Body of pancreas (tissue), 4 donors: ENCODE measurements around the gene SH3PXD2A. TPM values are rescaled to one million over a fixed set of nuclear protein-coding genes. Genes with fewer than 3 reads are reported as not detected.
A peak's percentile ranks its signal among the peaks of the same experiment; 100 is the strongest.
"Not testable (repeated sequence)": the region's sequence is repeated elsewhere in the genome, so short reads cannot be mapped to it uniquely, and the experiment has no call there.

Source experiments
- ATAC-seq: fragments of 150-250 bp; one replicate; pipeline ENCODE4 v1.9.1; 2016
- DNase-seq, 4 donors: peaks; one replicate each; pipeline ENCODE4 v3.0.0-alpha.2; 2019
- H3K27ac ChIP-seq, 4 donors: fragments of 200-600 bp; sonication (generic); 1 replicate in 3 of 4; 2 replicates in 1 of 4; pipeline versions ENCODE4 v1.5.1 to v1.6.1; 2016 to 2019; ENCODE audit warnings: mild to moderate bottlenecking in 1 of 4, mixed read lengths in 1 of 4, moderate library complexity in 1 of 4
- H3K27me3 ChIP-seq, 2 donors: fragments of 200-600 bp; sonication (generic); one replicate each; pipeline ENCODE4 v1.6.0; 2016; ENCODE audit warnings: mild to moderate bottlenecking in 1 of 2
- H3K36me3 ChIP-seq, 2 donors: fragments of 200-600 bp; sonication (generic); replicated peaks in 1 of 2; 2 replicates each; pipeline ENCODE4 v1.5.1; 2016; ENCODE audit warnings: low read depth in 2 of 2; ENCODE audit not compliant: insufficient read depth in 1 of 2
- H3K4me1 ChIP-seq: fragments of 200-600 bp; sonication (generic); one replicate; pipeline ENCODE4 v1.6.0; 2016
- H3K4me3 ChIP-seq, 2 donors: fragments of 200-600 bp; sonication (generic); 1 replicate in 1 of 2; 2 replicates in 1 of 2; pipeline ENCODE4 v1.5.1; 2016 to 2019
- H3K9me3 ChIP-seq, 3 donors: fragments of 200-600 bp; sonication (generic); 1 replicate in 2 of 3; 2 replicates in 1 of 3; pipeline ENCODE4 v1.5.1; 2016
- POLR2A ChIP-seq, 3 donors: fragments of 450-650 bp; IDR thresholded peaks; one replicate each; pipeline ENCODE4 v1.6.1; 2016; ENCODE audit warnings: antibody characterized with exemption in 3 of 3, mild to moderate bottlenecking in 2 of 3
- WGBS, 2 donors: methylation state at CpG; one replicate each; pipeline ENCODE4 v1.1.5; 2017; 5-methylcytosine and 5-hydroxymethylcytosine counted together
- intact Hi-C: fragments of 100-400 bp; cut with DNase I; formaldehyde crosslinking; loops from one replicate; pipeline ENCODE4 v1.15.1; 2023
- total RNA-seq, 2 donors: library from RNA; depleted of rRNA; stranded (reverse); fragments of >200 nt; gene quantifications; one replicate each; pipeline ENCODE4 v1.1.0, GENCODE V29; 2016
- TF ChIP-seq, protein P1 (sequence below), 7 experiments: fragments of 450-650 bp in 4 of 7; fragments of 200-600 bp in 3 of 7; sonication (generic) in 3 of 7; IDR thresholded peaks; one replicate each; pipeline ENCODE4 v1.5.1; 2016 to 2019; ENCODE audit warnings: antibody characterized with exemption in 7 of 7

Gene SH3PXD2A
- total RNA-seq, 2 donors from 2014 or later = 7.3 to 9.9 TPM

GRCh38 chr10:103849212-103849877 lies 6.0 kb downstream of the SH3PXD2A start:
- DNase-seq = no peak
- H3K27ac ChIP-seq = peak overlapping the region in 2 of 4 donors; percentile 30 to 40
- intact Hi-C loops = no loop called here
- no peak for ATAC-seq
- no peaks in the 10 kb centered on the region for H3K36me3 ChIP-seq
- H3K9me3 ChIP-seq = no peaks in the 10 kb centered on the region
- no peaks in the 10 kb centered on the region for H3K27me3 ChIP-seq
- TF ChIP-seq, protein P1, sequence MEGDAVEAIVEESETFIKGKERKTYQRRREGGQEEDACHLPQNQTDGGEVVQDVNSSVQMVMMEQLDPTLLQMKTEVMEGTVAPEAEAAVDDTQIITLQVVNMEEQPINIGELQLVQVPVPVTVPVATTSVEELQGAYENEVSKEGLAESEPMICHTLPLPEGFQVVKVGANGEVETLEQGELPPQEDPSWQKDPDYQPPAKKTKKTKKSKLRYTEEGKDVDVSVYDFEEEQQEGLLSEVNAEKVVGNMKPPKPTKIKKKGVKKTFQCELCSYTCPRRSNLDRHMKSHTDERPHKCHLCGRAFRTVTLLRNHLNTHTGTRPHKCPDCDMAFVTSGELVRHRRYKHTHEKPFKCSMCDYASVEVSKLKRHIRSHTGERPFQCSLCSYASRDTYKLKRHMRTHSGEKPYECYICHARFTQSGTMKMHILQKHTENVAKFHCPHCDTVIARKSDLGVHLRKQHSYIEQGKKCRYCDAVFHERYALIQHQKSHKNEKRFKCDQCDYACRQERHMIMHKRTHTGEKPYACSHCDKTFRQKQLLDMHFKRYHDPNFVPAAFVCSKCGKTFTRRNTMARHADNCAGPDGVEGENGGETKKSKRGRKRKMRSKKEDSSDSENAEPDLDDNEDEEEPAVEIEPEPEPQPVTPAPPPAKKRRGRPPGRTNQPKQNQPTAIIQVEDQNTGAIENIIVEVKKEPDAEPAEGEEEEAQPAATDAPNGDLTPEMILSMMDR (IDR thresholded peaks at IDR 0.05) = no peak
- TF ChIP-seq POLR2A (IDR thresholded peaks at IDR 0.05) = no peak
- 73 to 81% methylated on average over 10 of the region's 10 CpGs for WGBS, 2 donors
- no peak overlapping the region for H3K4me3 ChIP-seq
- H3K4me1 ChIP-seq = peaks cover 57% of the 10 kb centered on the region

DNA sequence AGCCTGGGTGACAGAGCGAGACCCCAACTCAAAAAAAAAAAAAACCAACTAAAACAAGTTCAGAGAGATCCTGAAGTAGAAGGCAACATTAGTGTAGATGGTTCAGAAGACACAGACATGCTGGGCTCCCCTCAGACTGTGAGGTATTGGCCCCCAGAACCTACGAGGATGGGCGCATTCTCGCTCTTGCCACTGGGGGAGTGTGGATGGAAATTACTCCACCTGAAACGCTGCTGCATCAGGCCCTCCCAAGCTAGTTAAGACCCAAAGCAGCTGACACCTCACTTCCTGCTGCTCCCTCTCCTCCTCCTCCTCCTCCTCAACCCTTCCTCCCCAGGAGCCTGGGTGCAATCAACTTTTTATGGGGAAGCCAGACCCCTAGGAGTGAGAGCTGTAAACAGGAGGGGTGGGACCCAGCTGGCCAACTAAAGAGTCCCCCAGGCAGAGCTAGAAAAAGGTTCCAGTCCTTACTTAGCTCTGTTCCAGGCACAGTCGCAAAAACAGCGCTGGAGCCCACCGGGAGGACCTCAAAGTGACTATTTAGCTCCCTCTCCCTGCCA lies 7.4 kb downstream of the SH3PXD2A start:
- H3K9me3 ChIP-seq = no peaks in the 10 kb centered on the region
- no peaks in the 10 kb centered on the region for H3K27me3 ChIP-seq
- H3K4me1 ChIP-seq = peaks cover 58% of the 10 kb centered on the region
- 76 to 77% methylated on average over 5 to 8 of the region's 8 CpGs for WGBS, 2 donors
- H3K27ac ChIP-seq = no peak overlapping the region
- H3K36me3 ChIP-seq = no peaks in the 10 kb centered on the region
- ATAC-seq (no peak), DNase-seq (no peak)
- intact Hi-C loops = no loop called here
- TF ChIP-seq POLR2A (IDR thresholded peaks at IDR 0.05) = no peak
- TF ChIP-seq, protein P1 (IDR thresholded peaks at IDR 0.05) = peak in 1 of 7 experiments; percentile 3
- no peak overlapping the region for H3K4me3 ChIP-seq

DNA sequence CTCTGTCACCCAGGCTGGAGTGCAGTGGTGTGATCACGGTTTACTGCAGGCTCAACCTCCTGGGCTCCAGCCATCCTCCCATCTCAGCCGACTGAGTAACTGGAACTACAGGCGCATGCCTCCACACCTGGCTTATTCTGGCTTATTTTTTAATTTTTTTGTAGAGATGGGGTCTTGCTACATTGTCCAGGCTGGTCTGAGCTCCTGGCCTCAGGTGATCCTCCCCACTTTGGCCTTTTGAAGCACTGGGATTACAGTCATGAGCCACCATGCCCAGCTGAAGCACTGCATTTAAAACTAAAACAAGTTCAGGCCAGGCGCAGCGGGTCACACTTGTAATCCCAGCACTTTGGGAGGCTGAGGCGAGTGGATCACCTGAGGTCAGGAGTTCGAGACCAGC lies 8.0 kb downstream of the SH3PXD2A start:
- Histone ChIP-seq H3K4me1 (peaks cover 60% of the 10 kb centered on the region), H3K9me3 (no peaks in the 10 kb centered on the region), H3K36me3 (no peaks in the 10 kb centered on the region), H3K27ac (no peak overlapping the region), H3K4me3 (no peak overlapping the region), H3K27me3 (no peaks in the 10 kb centered on the region)
- ATAC-seq (no peak), DNase-seq (no peak)
- intact Hi-C loops = no loop called here
- TF ChIP-seq, protein P1 (IDR thresholded peaks at IDR 0.05) = no peak
- no peak for TF ChIP-seq POLR2A (IDR thresholded peaks at IDR 0.05)
- 81 to 88% methylated on average over 7 of the region's 7 CpGs for WGBS, 2 donors

DNA sequence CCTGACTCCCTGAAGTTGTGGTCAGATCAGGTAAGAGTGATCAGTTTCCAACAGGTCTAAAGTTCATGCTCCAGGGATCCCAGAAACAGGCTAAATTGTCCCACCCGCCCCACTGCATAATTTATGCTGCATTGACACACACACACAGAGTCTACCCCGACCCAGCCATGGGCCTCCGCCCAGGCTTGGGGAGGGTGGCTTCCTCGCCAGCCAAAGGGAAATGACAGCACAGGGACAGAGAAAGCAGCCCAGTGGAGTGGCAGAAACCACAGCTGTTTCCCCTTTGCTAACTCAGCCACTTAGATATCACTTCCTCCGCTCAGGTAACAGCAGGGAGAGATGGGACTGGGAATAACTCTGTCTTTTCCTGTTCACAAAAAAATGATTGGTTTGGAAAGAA lies 9.4 kb downstream of the SH3PXD2A start:
- Histone ChIP-seq H3K27me3 (no peaks in the 10 kb centered on the region), H3K9me3 (no peaks in the 10 kb centered on the region), H3K4me1 (peaks cover 56% of the 10 kb centered on the region), H3K27ac (peak overlapping the region in 1 of 4 donors; percentile 30), H3K36me3 (no peaks in the 10 kb centered on the region), H3K4me3 (no peak overlapping the region)
- intact Hi-C loops = no loop called here
- no peak for ATAC-seq
- WGBS, 2 donors = 76 to 78% methylated on average over 5 of the region's 5 CpGs
- peak in 1 of 4 donors; percentile 30 for DNase-seq
- TF ChIP-seq, protein P1 (IDR thresholded peaks at IDR 0.05) = no peak
- TF ChIP-seq POLR2A (IDR thresholded peaks at IDR 0.05) = no peak

DNA sequence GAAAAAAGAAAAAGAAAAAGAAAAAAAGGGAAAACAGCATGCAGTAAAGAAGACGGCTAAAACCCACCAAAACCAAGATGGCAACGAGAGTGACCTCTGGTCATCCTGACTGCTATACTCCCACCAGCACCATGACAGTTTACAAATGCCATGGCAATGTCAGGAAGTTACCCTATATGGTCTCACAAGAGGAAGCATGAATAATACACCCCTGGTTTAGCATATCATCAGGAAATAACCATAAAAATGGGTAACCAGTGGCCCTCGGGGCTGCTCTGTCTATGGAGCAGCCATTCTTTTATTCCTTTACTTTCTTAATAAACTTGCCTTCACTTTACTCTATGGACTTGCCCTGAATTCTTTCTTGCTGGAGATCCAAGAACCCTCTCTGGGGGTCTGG lies 10.0 kb downstream of the SH3PXD2A start:
- DNase-seq, H3K4me3 ChIP-seq, H3K27me3 ChIP-seq, intact Hi-C loops, H3K9me3 ChIP-seq, H3K36me3 ChIP-seq, ATAC-seq: not testable (repeated sequence)
- peaks cover 52% of the 10 kb centered on the region for H3K4me1 ChIP-seq
- H3K27ac ChIP-seq = peak overlapping the region in 1 of 4 donors; percentile 30
- 91 to 96% methylated on average over 3 of the region's 3 CpGs for WGBS, 2 donors
